Fibroblast of lung (primary cell): ENCODE measurements around the gene THAP8.

Experiments
- EZH2 ChIP-seq: IDR thresholded peaks from 2 replicates; pipeline ENCODE4 v1.5.1; 2012; ENCODE audit warnings: low read length, control low read depth, mild to moderate bottlenecking; ENCODE audit errors: missing control alignments
- TF ChIP-seq, protein P1 (sequence below), 2 donors: IDR thresholded peaks in 1 of 2; conservative IDR thresholded peaks in 1 of 2; 1 replicate in 1 of 2; 2 replicates in 1 of 2; pipeline ENCODE4 v1.5.1; 2011 to 2012; ENCODE audit warnings: low read length in 2 of 2, control low read depth in 1 of 2, inconsistent platforms in 1 of 2, low read depth in 1 of 2, mild to moderate bottlenecking in 1 of 2

DNA sequence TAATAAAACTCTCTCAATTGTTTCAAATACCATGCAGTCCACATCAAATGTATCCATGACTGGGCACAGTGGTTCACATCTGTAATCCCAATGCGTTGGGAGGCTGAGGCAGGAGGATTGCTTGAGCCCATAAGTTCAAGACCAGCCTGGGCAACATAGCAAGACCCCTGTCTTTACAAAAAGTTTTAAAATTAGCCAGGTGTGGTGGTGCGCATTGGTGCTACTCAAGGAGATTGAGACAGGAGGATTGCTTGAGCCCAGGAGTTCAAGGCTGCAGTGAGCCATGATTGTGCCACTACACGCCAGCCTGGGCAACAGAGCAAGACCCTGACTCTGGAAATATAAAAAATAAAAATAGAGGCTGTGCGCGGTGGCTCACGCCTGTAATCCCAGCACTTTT is 26.4 kb downstream of the THAP8 start:
- no peak for TF ChIP-seq EZH2
- TF ChIP-seq, protein P1, sequence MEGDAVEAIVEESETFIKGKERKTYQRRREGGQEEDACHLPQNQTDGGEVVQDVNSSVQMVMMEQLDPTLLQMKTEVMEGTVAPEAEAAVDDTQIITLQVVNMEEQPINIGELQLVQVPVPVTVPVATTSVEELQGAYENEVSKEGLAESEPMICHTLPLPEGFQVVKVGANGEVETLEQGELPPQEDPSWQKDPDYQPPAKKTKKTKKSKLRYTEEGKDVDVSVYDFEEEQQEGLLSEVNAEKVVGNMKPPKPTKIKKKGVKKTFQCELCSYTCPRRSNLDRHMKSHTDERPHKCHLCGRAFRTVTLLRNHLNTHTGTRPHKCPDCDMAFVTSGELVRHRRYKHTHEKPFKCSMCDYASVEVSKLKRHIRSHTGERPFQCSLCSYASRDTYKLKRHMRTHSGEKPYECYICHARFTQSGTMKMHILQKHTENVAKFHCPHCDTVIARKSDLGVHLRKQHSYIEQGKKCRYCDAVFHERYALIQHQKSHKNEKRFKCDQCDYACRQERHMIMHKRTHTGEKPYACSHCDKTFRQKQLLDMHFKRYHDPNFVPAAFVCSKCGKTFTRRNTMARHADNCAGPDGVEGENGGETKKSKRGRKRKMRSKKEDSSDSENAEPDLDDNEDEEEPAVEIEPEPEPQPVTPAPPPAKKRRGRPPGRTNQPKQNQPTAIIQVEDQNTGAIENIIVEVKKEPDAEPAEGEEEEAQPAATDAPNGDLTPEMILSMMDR (conservative IDR thresholded peaks at IDR 0.05 in 1 of 2, IDR thresholded peaks at IDR 0.05 in 1 of 2; ENCODE audit: low read depth in 1 of 2, low read length in 2 of 2): no peak
